HG03520 (cell line): ENCODE measurements around the gene NPAS3.

Experiments
- ATAC-seq: cut with Tn5 transposase; IDR thresholded peaks from one replicate; pipeline ENCODE4 v1.9.1; 2021; ENCODE audit warnings: mild to moderate bottlenecking, moderate library complexity; ENCODE audit not compliant: unreplicated experiment

NPAS3 gene

GRCh38 chr14:32940066-32940651, 1.5 kb downstream of the NPAS3 start:
- ATAC-seq = no peak

GRCh38 chr14:32940711-32941667, 2.3 kb downstream of the NPAS3 start:
- ATAC-seq = no peak

GRCh38 chr14:32941668-32942065, 3.0 kb downstream of the NPAS3 start:
- ATAC-seq = no peak

GRCh38 chr14:32947081-32947480, 8.4 kb downstream of the NPAS3 start:
- no peak for ATAC-seq

GRCh38 chr14:32947792-32948191, 9.1 kb downstream of the NPAS3 start:
- ATAC-seq = no peak

GRCh38 chr14:32950584-32950983, 11.9 kb downstream of the NPAS3 start:
- no peak for ATAC-seq

GRCh38 chr14:32967421-32967820, 28.7 kb downstream of the NPAS3 start:
- ATAC-seq = no peak

- ATAC-seq = no peak
Measured at GRCh38 chr14:32968972-32969544, 30.4 kb downstream of the NPAS3 start.

- ATAC-seq = no peak
Measured at GRCh38 chr14:32977913-32978312, 39.2 kb downstream of the NPAS3 start.

- ATAC-seq = no peak
Measured at GRCh38 chr14:32978691-32979255, 40.1 kb downstream of the NPAS3 start.

- no peak for ATAC-seq
Measured at GRCh38 chr14:32980178-32980901, 41.7 kb downstream of the NPAS3 start.

GRCh38 chr14:32980902-32981501, 42.3 kb downstream of the NPAS3 start:
- no peak for ATAC-seq

- no peak for ATAC-seq
Measured at GRCh38 chr14:32984241-32984930, 45.7 kb downstream of the NPAS3 start.

GRCh38 chr14:32985866-32986265, 47.2 kb downstream of the NPAS3 start:
- no peak for ATAC-seq

- ATAC-seq = no peak
Measured at GRCh38 chr14:32986791-32987540, 48.3 kb downstream of the NPAS3 start.

- no peak for ATAC-seq
Measured at GRCh38 chr14:32991691-32992090, 53.0 kb downstream of the NPAS3 start.

GRCh38 chr14:32993921-32994320, 55.2 kb downstream of the NPAS3 start:
- no peak for ATAC-seq

GRCh38 chr14:32996343-32996742, 57.7 kb downstream of the NPAS3 start:
- no peak for ATAC-seq

- ATAC-seq = no peak
Measured at GRCh38 chr14:32998433-32998832, 59.8 kb downstream of the NPAS3 start.
